Activated CD4-positive, CD25-positive, alpha-beta regulatory T cell (primary cell): ENCODE measurements around the gene AGPAT3.
"Not testable (repeated sequence)": the region's sequence is repeated elsewhere in the genome, so short reads cannot be mapped to it uniquely, and the experiment has no call there.

Experiments used
- DNase-seq, 4 experiments: peaks; one replicate each; lab custom pipeline; 2025; lab: John Stamatoyannopoulos, UW

The AGPAT3 gene

GRCh38 chr21:43834146-43834905, 30.7 kb upstream of the AGPAT3 start:
- no peak for DNase-seq

GRCh38 chr21:43835050-43835449, 30.0 kb upstream of the AGPAT3 start:
- DNase-seq, result no peak

- no peak for DNase-seq
Observed at GRCh38 chr21:43835861-43836260, 29.2 kb upstream of the AGPAT3 start.

- DNase-seq, result no peak
Observed at GRCh38 chr21:43836616-43837015, 28.4 kb upstream of the AGPAT3 start.

- no peak for DNase-seq
Observed at GRCh38 chr21:43840259-43840658, 24.8 kb upstream of the AGPAT3 start.

GRCh38 chr21:43842742-43843141, 22.3 kb upstream of the AGPAT3 start:
- DNase-seq, result no peak

GRCh38 chr21:43844906-43845305, 20.1 kb upstream of the AGPAT3 start:
- not testable (repeated sequence) for DNase-seq

DNA sequence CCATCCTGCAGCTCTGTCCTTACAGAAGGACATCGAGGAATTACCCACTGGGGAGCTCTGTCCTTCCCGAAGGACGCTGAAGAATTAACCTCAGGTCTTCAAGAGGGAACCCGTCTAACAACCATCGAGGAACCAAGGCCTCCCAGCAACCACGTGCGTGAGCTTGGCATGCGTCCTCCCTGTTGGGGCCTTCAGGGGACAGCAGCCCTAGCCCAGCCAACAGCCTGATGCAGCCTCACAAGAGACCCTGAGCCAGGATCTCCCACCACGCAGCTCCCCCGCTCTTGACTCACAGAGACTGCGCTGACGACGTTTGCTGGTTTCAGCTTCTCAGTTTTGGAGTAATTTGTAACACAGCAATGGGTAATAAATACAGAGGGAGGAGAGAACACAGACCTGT, 19.6 kb upstream of the AGPAT3 start:
- no peak for DNase-seq

DNA sequence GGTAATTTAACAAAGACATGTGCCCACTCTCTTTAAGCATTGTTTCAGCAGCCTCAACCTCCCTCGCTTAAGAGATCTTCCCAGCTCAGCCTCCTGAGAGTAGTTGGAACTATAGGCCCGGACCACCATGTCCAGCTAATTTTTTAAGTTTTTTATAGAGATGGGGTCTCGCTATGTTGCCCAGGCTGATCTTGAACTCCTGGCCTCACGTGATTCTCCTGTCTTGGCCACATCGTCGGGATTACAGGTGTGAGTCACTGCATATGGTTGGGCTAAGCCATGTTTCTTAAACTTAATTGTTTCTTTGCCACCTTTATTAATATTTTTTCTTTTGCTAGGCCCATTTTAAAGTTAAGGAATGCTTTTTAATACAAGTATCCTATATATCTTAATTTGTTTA, 18.6 kb upstream of the AGPAT3 start:
- DNase-seq, result no peak

DNA sequence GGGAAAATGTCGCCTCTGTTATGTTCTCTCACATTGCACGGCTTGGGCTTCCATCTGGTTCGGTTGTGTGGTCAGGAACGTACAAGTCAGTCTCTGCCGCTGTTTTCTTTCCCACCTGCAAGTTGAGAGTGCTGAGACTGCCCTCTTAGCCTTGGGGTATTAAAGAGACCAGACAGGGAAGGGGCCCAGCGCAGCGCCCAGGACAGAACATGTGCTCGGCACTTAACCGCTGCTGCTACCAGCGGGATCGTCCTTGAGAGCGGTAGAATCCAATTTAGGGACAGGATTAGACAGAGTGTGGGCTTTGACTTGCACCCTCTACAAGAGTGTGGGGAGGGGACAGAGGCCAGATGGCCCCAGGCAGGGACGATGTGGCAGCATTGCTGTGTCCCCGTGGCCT, 17.7 kb upstream of the AGPAT3 start:
- DNase-seq, result no peak

DNA sequence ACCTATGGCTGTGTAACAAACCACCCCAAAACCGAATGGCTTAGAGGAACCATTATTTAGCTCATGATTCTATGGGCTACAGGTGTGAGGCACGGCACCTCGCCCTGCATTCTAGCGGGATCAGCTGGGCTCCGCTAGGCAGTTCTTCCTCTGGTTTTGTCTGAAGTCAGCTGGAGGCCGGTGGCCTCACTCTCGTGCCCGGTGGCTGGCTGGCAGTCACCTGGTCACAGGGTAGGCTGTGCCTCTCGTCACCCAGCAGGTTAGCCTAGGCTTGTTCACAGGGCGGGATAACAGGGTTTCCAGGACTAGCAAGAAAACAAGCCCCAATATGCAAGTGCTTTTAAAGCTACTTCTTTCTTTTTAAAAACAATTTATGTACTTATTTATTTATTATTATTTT, 16.3 kb upstream of the AGPAT3 start:
- no peak for DNase-seq

DNA sequence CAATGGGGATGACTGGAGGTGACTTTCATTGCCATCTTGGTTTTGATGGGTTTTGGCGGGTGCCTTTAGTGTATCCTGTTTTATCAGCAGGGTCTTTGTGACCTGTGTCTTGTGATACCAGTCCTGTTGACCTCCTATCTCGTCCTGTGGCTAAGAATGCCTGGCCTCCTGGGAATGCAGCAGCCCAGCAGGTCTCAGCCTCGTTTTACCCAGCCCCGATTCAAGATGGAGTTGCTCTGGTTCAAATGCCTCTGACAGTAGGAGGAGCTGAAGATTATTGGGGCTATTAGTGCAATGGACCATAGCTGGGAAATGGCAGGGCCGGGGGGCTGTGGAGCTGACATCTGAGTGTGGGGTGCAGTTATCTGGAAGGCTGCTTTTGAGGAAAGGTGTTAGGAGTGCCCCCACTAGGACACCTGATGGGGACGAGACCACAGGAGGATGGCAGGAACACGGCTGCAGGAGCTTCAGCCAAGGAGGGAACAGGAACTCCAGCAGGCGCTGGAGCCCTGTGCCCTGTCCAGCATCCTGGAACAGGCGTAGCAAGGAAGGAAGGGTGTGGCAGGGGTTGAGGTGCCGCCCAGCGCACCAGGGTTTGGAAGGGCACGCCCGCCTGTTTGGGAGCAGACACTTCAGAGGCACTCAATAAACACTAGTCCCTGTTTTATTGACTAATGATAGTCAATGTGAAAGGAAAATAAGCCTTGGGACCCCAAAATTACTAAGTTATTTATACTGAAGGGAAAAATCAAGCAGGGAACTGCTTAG, 15.3 kb upstream of the AGPAT3 start:
- DNase-seq, result no peak

DNA sequence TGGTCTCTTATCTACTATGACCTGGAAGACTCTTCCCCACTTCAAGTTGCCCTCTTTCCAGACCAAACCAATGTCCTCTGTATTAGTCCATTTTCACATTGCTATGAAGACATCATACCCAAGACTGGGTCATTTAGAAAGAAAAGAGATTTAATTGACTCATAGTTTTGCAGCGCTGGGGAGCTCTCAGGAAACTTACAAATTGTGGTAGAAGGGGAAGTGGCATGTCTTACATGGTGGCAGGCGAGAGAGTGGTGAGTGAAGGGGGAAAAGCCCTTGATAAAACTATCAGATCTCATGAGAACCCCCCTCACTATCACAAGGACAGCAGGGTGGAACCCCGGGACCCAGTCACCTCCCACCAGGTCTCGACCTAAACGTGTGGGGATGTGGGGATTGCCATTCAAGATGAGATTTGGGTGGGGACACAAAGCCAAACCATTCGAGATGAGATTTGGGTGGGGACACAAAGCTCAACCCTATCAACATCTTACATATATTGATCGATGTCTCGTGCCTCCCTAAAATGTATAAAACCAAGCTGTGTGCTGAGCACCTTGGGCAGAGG, 14.2 kb upstream of the AGPAT3 start:
- DNase-seq, result no peak

DNA sequence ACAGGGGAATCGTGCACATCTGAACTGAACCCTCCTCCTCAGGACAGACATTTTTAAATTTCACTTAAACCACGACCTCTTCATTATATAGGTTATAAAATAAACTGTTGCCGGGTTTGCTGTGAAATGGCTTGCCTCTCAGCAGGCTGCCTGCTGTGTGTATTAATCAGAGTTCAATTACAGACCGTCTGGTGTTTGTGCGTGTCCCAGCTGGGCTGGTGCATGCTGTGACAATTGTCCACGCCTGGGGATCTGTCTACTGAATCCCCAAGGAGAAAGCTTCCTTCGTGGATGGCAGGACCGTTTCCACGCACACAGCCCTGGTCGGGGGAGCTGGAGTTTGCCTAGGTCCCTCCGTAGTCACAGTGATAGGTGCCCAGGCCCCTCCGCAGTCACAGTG, 13.4 kb upstream of the AGPAT3 start:
- no peak for DNase-seq

- no peak for DNase-seq
Observed at GRCh38 chr21:43853851-43854772, 10.9 kb upstream of the AGPAT3 start.

- no peak for DNase-seq
Observed at GRCh38 chr21:43854773-43855633, 10.0 kb upstream of the AGPAT3 start.

DNA sequence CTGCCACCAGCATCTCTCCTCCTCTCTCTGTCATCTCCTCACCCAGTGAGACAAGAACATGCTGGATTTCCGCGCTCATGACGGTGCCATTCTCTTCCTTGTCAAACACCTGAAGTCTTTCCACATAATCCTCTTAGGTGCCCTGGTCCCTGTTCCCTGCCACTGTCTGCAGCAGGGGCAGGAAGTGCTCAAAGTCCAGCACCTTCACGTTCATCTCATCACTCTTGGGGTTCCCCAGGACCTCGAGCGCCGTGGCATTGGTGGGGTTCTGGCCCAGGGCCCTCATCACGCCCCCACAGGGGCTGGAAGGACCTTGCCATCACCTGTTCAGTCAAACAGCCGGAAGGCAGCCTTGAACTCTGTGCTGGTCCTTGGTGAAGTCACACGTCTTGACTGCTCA, 9.1 kb upstream of the AGPAT3 start:
- DNase-seq, result no peak

- DNase-seq, result no peak
Observed at GRCh38 chr21:43858806-43859648, 6.0 kb upstream of the AGPAT3 start.

- DNase-seq, result no peak
Observed at GRCh38 chr21:43859747-43860214, 5.2 kb upstream of the AGPAT3 start.

GRCh38 chr21:43861706-43862105, 3.3 kb upstream of the AGPAT3 start:
- DNase-seq, result no peak
